SK-N-SH treated with all-trans-retinoic acid at 6 μM for 48 hours (cell line): ENCODE results near the gene OSBPL1A.

Experiments used
- ARNTL ChIP-seq: fragments of 450-650 bp; formaldehyde crosslinking; IDR thresholded peaks from 2 replicates; pipeline ENCODE4 v1.5.0; 2020; ENCODE audit warnings: low read depth, mild to moderate bottlenecking, moderate library complexity, borderline replicate concordance
- CSRNP3 ChIP-seq: fragments of 250-450 bp; sonication (Bioruptor Pico); IDR thresholded peaks from 2 replicates; pipeline ENCODE4 v1.5.1; 2021; ENCODE audit warnings: mild to moderate bottlenecking, moderate library complexity
- ESRRG ChIP-seq: fragments of 250-450 bp; sonication (Bioruptor Pico); IDR thresholded peaks from 2 replicates; pipeline ENCODE4 v1.6.1; 2021; ENCODE audit warnings: mild to moderate bottlenecking
- PATZ1 ChIP-seq: fragments of 250-450 bp; sonication (Bioruptor Pico); IDR thresholded peaks from 2 replicates; pipeline ENCODE4 v1.8.0; 2020; ENCODE audit warnings: mild to moderate bottlenecking, moderate library complexity, borderline replicate concordance
- TSHZ2 ChIP-seq: fragments of 250-450 bp; sonication (Bioruptor Pico); IDR thresholded peaks from 2 replicates; pipeline ENCODE4 v1.5.0; 2020; ENCODE audit warnings: mild to moderate bottlenecking, moderate library complexity
- ZC3H10 ChIP-seq: fragments of 250-450 bp; sonication (Bioruptor Pico); IDR thresholded peaks from 2 replicates; pipeline ENCODE4 v1.5.1; 2021; ENCODE audit warnings: mild to moderate bottlenecking, moderate library complexity
- ZFP3 ChIP-seq: fragments of 250-450 bp; sonication (Bioruptor Pico); IDR thresholded peaks from 2 replicates; pipeline ENCODE4 v1.5.0; 2020; ENCODE audit warnings: mild to moderate bottlenecking, moderate library complexity
- ZFP30 ChIP-seq: fragments of 450-650 bp; formaldehyde crosslinking; IDR thresholded peaks from 2 replicates; pipeline ENCODE4 v1.5.0; 2022; ENCODE audit warnings: mild to moderate bottlenecking, moderate library complexity
- ZNF70 ChIP-seq: fragments of 450-650 bp; formaldehyde crosslinking; IDR thresholded peaks from 2 replicates; pipeline ENCODE4 v1.5.0; 2020; ENCODE audit warnings: mild to moderate bottlenecking, moderate library complexity
- ZNF8 ChIP-seq: fragments of 450-650 bp; formaldehyde crosslinking; IDR thresholded peaks from 2 replicates; pipeline ENCODE4 v1.5.0; 2020; ENCODE audit warnings: mild to moderate bottlenecking, moderate library complexity

GRCh38 chr18:24234850-24235418 is 162.7 kb downstream of the OSBPL1A start:
- TF ChIP-seq ZC3H10 (no peak), PATZ1 (no peak), ZNF70 (no peak), ZFP30 (CRISPR knock-in tag) (no peak), ZFP3 (CRISPR knock-in tag) (no peak), ARNTL (CRISPR knock-in tag) (no peak), ZNF8 (CRISPR knock-in tag) (no peak), CSRNP3 (CRISPR knock-in tag) (no peak), TSHZ2 (no peak), ESRRG (no peak)
